H9 (cell line): ENCODE results near the gene ARSJ. TPM values are rescaled to one million over a fixed set of nuclear protein-coding genes. Genes with fewer than 3 reads are reported as not detected.

Experiments
- DNase-seq: peaks from one replicate; pipeline ENCODE4 v3.0.0-alpha.2; 2017
- H2AFZ ChIP-seq: one replicate; pipeline ENCODE4 v1.6.1; 2013; ENCODE audit warnings: mild to moderate bottlenecking, low read length, control low read depth, moderate library complexity
- H2AK5ac ChIP-seq: 2 replicates; pipeline ENCODE4 v1.6.1; 2013; ENCODE audit warnings: low read length, control low read depth, mixed read lengths; ENCODE audit not compliant: insufficient read length
- H2BK120ac ChIP-seq: one replicate; pipeline ENCODE4 v1.6.1; 2013; ENCODE audit warnings: low read depth, mild to moderate bottlenecking, low read length, control low read depth, inconsistent platforms; ENCODE audit not compliant: poor library complexity, severe bottlenecking
- H2BK12ac ChIP-seq: 2 replicates; pipeline ENCODE4 v1.6.1; 2013; ENCODE audit warnings: low read length, control low read depth, mixed read lengths, low read depth; ENCODE audit not compliant: insufficient read length
- H2BK15ac ChIP-seq: 2 replicates; pipeline ENCODE4 v1.6.1; 2013; ENCODE audit warnings: low read depth, low read length, control low read depth
- H2BK20ac ChIP-seq: one replicate; pipeline ENCODE4 v1.6.1; 2013; ENCODE audit warnings: low read depth, mild to moderate bottlenecking, low read length, control low read depth, inconsistent platforms; ENCODE audit not compliant: poor library complexity, severe bottlenecking
- H2BK5ac ChIP-seq: 2 replicates; pipeline ENCODE4 v1.6.1; 2013; ENCODE audit warnings: low read length, control low read depth, mixed read lengths; ENCODE audit not compliant: insufficient read length
- H3K14ac ChIP-seq: 2 replicates; pipeline ENCODE4 v1.6.1; 2013; ENCODE audit warnings: low read length, control low read depth; ENCODE audit not compliant: insufficient read depth
- H3K18ac ChIP-seq: 2 replicates; pipeline ENCODE4 v1.6.1; 2013; ENCODE audit warnings: low read depth, mild to moderate bottlenecking, mixed read lengths, low read length, control low read depth; ENCODE audit not compliant: insufficient read length
- H3K23ac ChIP-seq: 2 replicates; pipeline ENCODE4 v1.6.1; 2013; ENCODE audit warnings: low read length, control low read depth, mixed read lengths, low read depth; ENCODE audit not compliant: insufficient read length
- H3K23me2 ChIP-seq: 2 replicates; pipeline ENCODE4 v1.6.1; 2013; ENCODE audit warnings: low read depth, mild to moderate bottlenecking, mixed read lengths, low read length, control low read depth; ENCODE audit not compliant: insufficient read length, poor library complexity, severe bottlenecking
- H3K27ac ChIP-seq: 2 replicates; pipeline ENCODE4 v1.5.1; 2013; ENCODE audit warnings: low read length, control low read depth, mixed read lengths, low read depth; ENCODE audit not compliant: insufficient read length
- H3K27me3 ChIP-seq: 2 replicates; pipeline ENCODE4 v1.6.1; 2013; ENCODE audit warnings: low read length, control low read depth, inconsistent platforms; ENCODE audit not compliant: insufficient read depth
- H3K4ac ChIP-seq: 2 replicates; pipeline ENCODE4 v1.6.1; 2013; ENCODE audit warnings: low read depth, mild to moderate bottlenecking, control low read depth, inconsistent platforms, low read length, moderate library complexity
- H3K4me1 ChIP-seq: 2 replicates; pipeline ENCODE4 v1.6.1; 2013; ENCODE audit warnings: low read length, control low read depth, inconsistent platforms; ENCODE audit not compliant: insufficient read depth
- H3K4me2 ChIP-seq: 2 replicates; pipeline ENCODE4 v1.6.1; 2013; ENCODE audit warnings: low read length, control low read depth, mixed read lengths; ENCODE audit not compliant: insufficient read length, insufficient read depth
- H3K56ac ChIP-seq: 2 replicates; pipeline ENCODE4 v1.6.1; 2013; ENCODE audit warnings: low read depth, mild to moderate bottlenecking, mixed read lengths, low read length, control low read depth; ENCODE audit not compliant: insufficient read length
- H3K79me1 ChIP-seq: 2 replicates; pipeline ENCODE4 v1.6.1; 2013; ENCODE audit warnings: low read depth, mild to moderate bottlenecking, moderate library complexity, low read length, control low read depth, inconsistent platforms; ENCODE audit not compliant: insufficient read depth, poor library complexity, severe bottlenecking
- H3K79me2 ChIP-seq: 2 replicates; pipeline ENCODE4 v1.6.1; 2013; ENCODE audit warnings: low read length, control low read depth, inconsistent platforms; ENCODE audit not compliant: insufficient read depth
- H3K9ac ChIP-seq: 2 replicates; pipeline ENCODE4 v1.6.1; 2013; ENCODE audit warnings: low read length, control low read depth, mixed read lengths; ENCODE audit not compliant: insufficient read length; ENCODE audit errors: extremely low read depth
- H3K9me3 ChIP-seq: one replicate; pipeline ENCODE4 v1.6.1; 2013; ENCODE audit warnings: low read depth, low read length, inconsistent platforms; ENCODE audit not compliant: control insufficient read depth
- H3T11ph ChIP-seq: one replicate; pipeline ENCODE4 v1.6.1; 2013; ENCODE audit warnings: mild to moderate bottlenecking, low read length, control low read depth, inconsistent platforms
- H4K20me1 ChIP-seq: one replicate; pipeline ENCODE4 v1.6.1; 2013; ENCODE audit not compliant: control insufficient read depth, insufficient read length, insufficient read depth
- H4K5ac ChIP-seq: 2 replicates; pipeline ENCODE4 v1.6.1; 2013; ENCODE audit warnings: low read depth, mild to moderate bottlenecking, mixed read lengths, low read length, control low read depth; ENCODE audit not compliant: insufficient read length
- H4K8ac ChIP-seq: replicated peaks from 2 replicates; pipeline ENCODE4 v1.6.1; 2013; ENCODE audit warnings: low read length, control low read depth, mixed read lengths, low read depth; ENCODE audit not compliant: insufficient read length
- H4K91ac ChIP-seq: 2 replicates; pipeline ENCODE4 v1.6.1; 2013; ENCODE audit warnings: low read depth, mild to moderate bottlenecking, moderate library complexity, mixed read lengths, low read length, control low read depth; ENCODE audit not compliant: insufficient read length
- H3K27ac Mint-ChIP-seq, 3 experiments: 2 replicates in 2 of 3; 3 replicates in 1 of 3; pipeline ENCODE4 v1.8.0; 2020 to 2021; ENCODE audit warnings: mixed read lengths in 3 of 3, mild to moderate bottlenecking in 1 of 3, moderate library complexity in 1 of 3
- H3K27me3 Mint-ChIP-seq: 2 replicates; pipeline ENCODE4 v1.8.0; 2021; ENCODE audit warnings: low read depth, mild to moderate bottlenecking, moderate library complexity, mixed read lengths
- H3K36me3 Mint-ChIP-seq, 3 experiments: 2 replicates in 2 of 3; 3 replicates in 1 of 3; pipeline ENCODE4 v1.8.0; 2020 to 2021; ENCODE audit warnings: low read depth in 3 of 3, mixed read lengths in 3 of 3; ENCODE audit not compliant: insufficient read depth in 1 of 3
- H3K4me1 Mint-ChIP-seq, 2 experiments: 2 replicates each; pipeline ENCODE4 v1.8.0; 2020; ENCODE audit warnings: mixed read lengths in 2 of 2
- H3K4me3 Mint-ChIP-seq, 2 experiments: 2 replicates in 1 of 2; 3 replicates in 1 of 2; pipeline ENCODE4 v1.8.0; 2020 to 2021; ENCODE audit warnings: mild to moderate bottlenecking in 2 of 2, mixed read lengths in 2 of 2, moderate library complexity in 1 of 2
- H3K9me3 Mint-ChIP-seq, 2 experiments: 2 replicates in 1 of 2; 3 replicates in 1 of 2; pipeline ENCODE4 v1.8.0; 2020; ENCODE audit warnings: mild to moderate bottlenecking in 2 of 2, mixed read lengths in 2 of 2, moderate library complexity in 1 of 2
- total RNA-seq: library from RNA; stranded (reverse); gene quantifications from 2 replicates; pipeline ENCODE4 v1.2.1, GENCODE V29; 2021
- TF ChIP-seq, protein P1 (sequence below): fragments of 200-600 bp; sonication (generic); conservative IDR thresholded peaks from 3 replicates; pipeline ENCODE4 v1.8.0; 2021; ENCODE audit warnings: antibody characterized with exemption, mild to moderate bottlenecking

ARSJ gene
- total RNA-seq, 1 experiment from 2014 or later: 1.1 TPM

DNA sequence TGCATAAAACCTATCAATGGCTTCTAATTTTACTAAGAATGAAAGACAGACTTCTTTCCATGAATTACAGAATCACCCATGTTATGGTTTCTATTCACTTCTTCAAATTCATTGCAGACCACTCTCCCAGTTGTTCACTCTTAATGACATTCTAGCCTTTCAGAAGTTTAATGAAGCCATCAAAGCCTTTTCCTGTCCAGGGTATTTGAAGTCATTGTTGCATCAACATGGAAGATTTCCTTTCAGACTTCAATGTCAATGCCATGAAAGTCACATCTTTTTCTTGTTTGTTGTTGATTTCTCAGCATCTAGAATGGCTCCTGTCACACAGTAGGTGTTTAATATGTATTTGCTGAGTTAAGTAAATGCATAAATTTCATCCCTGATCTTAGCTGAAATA, 48.1 kb upstream of the ARSJ start:
- H4K5ac ChIP-seq: no peak overlapping the region
- no peak overlapping the region for H3K14ac ChIP-seq

More for the DNA sequence above, 48.1 kb upstream of the ARSJ start:
- H3K18ac ChIP-seq: no peak overlapping the region
- H2AK5ac ChIP-seq: no peak overlapping the region
- no peak overlapping the region for H2BK5ac ChIP-seq
- no peak overlapping the region for H2AFZ ChIP-seq
- H3K79me2 ChIP-seq: no peaks in the 10 kb centered on the region
- no peak overlapping the region for H3K4me3 Mint-ChIP-seq
- H3K9me3 ChIP-seq: no peaks in the 10 kb centered on the region
- no peak for DNase-seq
- H3K9me3 Mint-ChIP-seq: no peaks in the 10 kb centered on the region
- no peak overlapping the region for H3K56ac ChIP-seq
- no peak overlapping the region for H3T11ph ChIP-seq
- H3K4me2 ChIP-seq: no peak overlapping the region
- no peak overlapping the region for H4K8ac ChIP-seq
- no peak overlapping the region for H3K27ac Mint-ChIP-seq
- H3K27me3 ChIP-seq: no peaks in the 10 kb centered on the region
- H2BK12ac ChIP-seq: no peak overlapping the region
- H2BK120ac ChIP-seq: no peak overlapping the region
- no peaks in the 10 kb centered on the region for H3K4me1 Mint-ChIP-seq
- no peak overlapping the region for H3K9ac ChIP-seq
- no peak overlapping the region for H3K4ac ChIP-seq
- TF ChIP-seq, protein P1, sequence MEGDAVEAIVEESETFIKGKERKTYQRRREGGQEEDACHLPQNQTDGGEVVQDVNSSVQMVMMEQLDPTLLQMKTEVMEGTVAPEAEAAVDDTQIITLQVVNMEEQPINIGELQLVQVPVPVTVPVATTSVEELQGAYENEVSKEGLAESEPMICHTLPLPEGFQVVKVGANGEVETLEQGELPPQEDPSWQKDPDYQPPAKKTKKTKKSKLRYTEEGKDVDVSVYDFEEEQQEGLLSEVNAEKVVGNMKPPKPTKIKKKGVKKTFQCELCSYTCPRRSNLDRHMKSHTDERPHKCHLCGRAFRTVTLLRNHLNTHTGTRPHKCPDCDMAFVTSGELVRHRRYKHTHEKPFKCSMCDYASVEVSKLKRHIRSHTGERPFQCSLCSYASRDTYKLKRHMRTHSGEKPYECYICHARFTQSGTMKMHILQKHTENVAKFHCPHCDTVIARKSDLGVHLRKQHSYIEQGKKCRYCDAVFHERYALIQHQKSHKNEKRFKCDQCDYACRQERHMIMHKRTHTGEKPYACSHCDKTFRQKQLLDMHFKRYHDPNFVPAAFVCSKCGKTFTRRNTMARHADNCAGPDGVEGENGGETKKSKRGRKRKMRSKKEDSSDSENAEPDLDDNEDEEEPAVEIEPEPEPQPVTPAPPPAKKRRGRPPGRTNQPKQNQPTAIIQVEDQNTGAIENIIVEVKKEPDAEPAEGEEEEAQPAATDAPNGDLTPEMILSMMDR: no peak
- H2BK20ac ChIP-seq: no peak overlapping the region
- no peak overlapping the region for H2BK15ac ChIP-seq
- no peak overlapping the region for H4K91ac ChIP-seq
- no peak overlapping the region for H3K27ac ChIP-seq
- no peaks in the 10 kb centered on the region for H3K36me3 Mint-ChIP-seq
- H3K23ac ChIP-seq: no peak overlapping the region
- H4K20me1 ChIP-seq: no peaks in the 10 kb centered on the region
- H3K4me1 ChIP-seq: no peaks in the 10 kb centered on the region
- H3K79me1 ChIP-seq: no peaks in the 10 kb centered on the region
- H3K27me3 Mint-ChIP-seq: no peaks in the 10 kb centered on the region
- no peaks in the 10 kb centered on the region for H3K23me2 ChIP-seq
